Measurements from ENCODE around the gene CRELD2.

GRCh38 chr22:49886346-49887063 is 31.9 kb upstream of the CRELD2 start:
- TF ChIP-seq SP1 (IDR thresholded peaks at IDR 0.05): no peak
- no peak for TF ChIP-seq SUZ12 (IDR thresholded peaks at IDR 0.05)
- no peak for TF ChIP-seq LEF1 (IDR thresholded peaks at IDR 0.05; ENCODE audit: borderline replicate concordance)
- no peak for TF ChIP-seq TARDBP (IDR thresholded peaks at IDR 0.05)
- no peak for TF ChIP-seq BHLHE40 (IDR thresholded peaks at IDR 0.05; ENCODE audit: borderline replicate concordance)
- no peak for TF ChIP-seq FOXK2 (IDR thresholded peaks at IDR 0.05)
- no peak for TF ChIP-seq ZNF384 (IDR thresholded peaks at IDR 0.05)
- no peak for TF ChIP-seq FOXM1 (IDR thresholded peaks at IDR 0.05; ENCODE audit: borderline replicate concordance)
- no peak for TF ChIP-seq FOXA1 (IDR thresholded peaks at IDR 0.05)
- TF ChIP-seq ARNT (IDR thresholded peaks at IDR 0.05): no peak
- no peak for TF ChIP-seq NFRKB (IDR thresholded peaks at IDR 0.05)
- no peak for TF ChIP-seq CTBP1 (IDR thresholded peaks at IDR 0.05; ENCODE audit: borderline replicate concordance)
